Activated CD4-positive, alpha-beta T cell treated with anti-CD3 and anti-CD28 coated beads, Interleukin-2, amount 10 ng/mL, durations not matched to agents 24 days and 14 days (primary cell): ENCODE measurements around the gene SLC25A26. TPM values are rescaled to one million over a fixed set of nuclear protein-coding genes. Genes with fewer than 3 reads are reported as not detected.

Experiments
- DNase-seq: peaks from one replicate; pipeline ENCODE4 v3.0.0; 2022
- H3K27ac Mint-ChIP-seq: one replicate; pipeline ENCODE4 v1.8.0; 2022; ENCODE audit warnings: mild to moderate bottlenecking, mixed read lengths
- H3K27me3 Mint-ChIP-seq: one replicate; pipeline ENCODE4 v1.8.0; 2022; ENCODE audit warnings: mixed read lengths
- H3K36me3 Mint-ChIP-seq: one replicate; pipeline ENCODE4 v1.8.0; 2022; ENCODE audit warnings: low read depth, mild to moderate bottlenecking, mixed read lengths
- H3K4me1 Mint-ChIP-seq: one replicate; pipeline ENCODE4 v1.8.0; 2021; ENCODE audit warnings: mixed read lengths
- H3K4me3 Mint-ChIP-seq: one replicate; pipeline ENCODE4 v1.8.0; 2022; ENCODE audit warnings: mild to moderate bottlenecking, moderate library complexity, mixed read lengths
- H3K9me3 Mint-ChIP-seq: one replicate; pipeline ENCODE4 v1.8.0; 2021; ENCODE audit warnings: mixed read lengths
- intact Hi-C: fragments of 100-400 bp; cut with micrococcal nuclease; formaldehyde crosslinking; loops from one replicate; pipeline ENCODE4 v1.15.1; 2023
- total RNA-seq: library from RNA; stranded (reverse); gene quantifications from 2 replicates; pipeline ENCODE4 v1.2.3, GENCODE V29; 2022

Gene SLC25A26
- total RNA-seq, 1 donor from 2014 or later = 22.1 TPM

DNA sequence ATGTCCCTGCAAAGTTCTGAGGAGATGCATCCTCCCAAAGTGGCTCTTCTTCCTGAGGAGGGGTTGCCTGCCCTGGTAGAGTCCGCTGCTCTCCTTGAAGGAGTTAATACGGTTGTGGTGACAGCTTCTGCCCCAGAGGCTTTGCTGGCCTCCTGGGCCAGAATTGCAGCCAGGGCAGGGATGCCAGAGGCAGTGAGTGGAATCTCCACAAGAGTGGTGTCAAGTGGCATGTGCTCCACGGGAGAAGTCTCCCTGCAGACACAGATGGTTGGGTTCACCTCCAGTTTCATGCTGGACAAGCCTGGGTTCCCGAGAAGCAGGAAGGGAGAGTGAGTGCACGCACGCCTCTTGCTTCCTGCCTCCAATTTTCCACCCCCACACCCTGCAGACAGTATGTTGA is 105.5 kb downstream of the SLC25A26 start:
- H3K4me3 Mint-ChIP-seq = no peak overlapping the region
- intact Hi-C loops = no loop called here
- H3K27me3 Mint-ChIP-seq = no peaks in the 10 kb centered on the region
- H3K36me3 Mint-ChIP-seq = peaks cover 1% of the 10 kb centered on the region
- peaks cover 2% of the 10 kb centered on the region for H3K4me1 Mint-ChIP-seq
- no peak overlapping the region for H3K27ac Mint-ChIP-seq
- no peaks in the 10 kb centered on the region for H3K9me3 Mint-ChIP-seq
- no peak for DNase-seq

DNA sequence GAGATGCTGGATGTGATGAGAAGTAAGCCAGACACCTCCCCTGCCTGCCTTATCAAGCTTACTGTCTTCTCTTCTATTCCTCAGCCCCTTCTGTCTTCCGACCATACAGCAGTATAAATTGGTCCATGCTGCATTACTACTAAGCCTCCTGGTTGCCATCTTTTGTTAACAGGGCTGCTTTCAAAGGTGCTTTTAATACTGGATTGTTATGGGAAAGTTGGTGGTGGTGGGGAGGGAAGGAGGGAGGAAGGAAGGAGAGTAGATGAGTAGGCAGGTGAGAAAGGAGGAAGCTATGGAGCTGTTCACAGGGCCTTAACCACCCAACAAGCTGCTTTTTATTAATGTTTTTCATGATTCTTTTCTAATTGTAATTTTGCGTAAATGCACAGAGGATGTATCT is 114.9 kb downstream of the SLC25A26 start:
- no peak overlapping the region for H3K27ac Mint-ChIP-seq
- no peaks in the 10 kb centered on the region for H3K36me3 Mint-ChIP-seq
- intact Hi-C loops = no loop called here
- H3K4me3 Mint-ChIP-seq = no peak overlapping the region
- no peaks in the 10 kb centered on the region for H3K27me3 Mint-ChIP-seq
- no peak for DNase-seq
- H3K9me3 Mint-ChIP-seq = no peaks in the 10 kb centered on the region
- peaks cover 4% of the 10 kb centered on the region for H3K4me1 Mint-ChIP-seq

DNA sequence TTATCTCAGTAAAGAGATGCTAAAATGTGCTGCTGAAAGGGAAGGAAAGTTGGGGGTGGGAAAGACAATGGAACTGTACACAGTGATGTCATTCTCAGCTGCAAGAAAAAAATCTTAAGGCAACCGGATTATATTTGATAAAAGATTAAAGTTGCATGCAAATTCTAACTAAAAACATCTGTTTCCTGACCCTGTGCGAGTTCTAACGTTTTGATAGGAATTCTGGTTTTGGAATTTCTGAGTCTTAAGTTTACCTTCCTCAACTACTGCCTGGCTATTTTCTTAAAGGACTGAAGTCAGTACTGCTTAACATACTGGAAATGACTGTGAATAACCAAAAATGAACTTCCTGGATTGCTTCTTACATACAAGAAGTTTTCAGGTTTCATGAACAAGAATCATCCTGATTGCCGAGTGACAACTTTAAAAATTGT is 115.5 kb downstream of the SLC25A26 start:
- Mint-ChIP-seq H3K36me3 (no peaks in the 10 kb centered on the region), H3K4me3 (no peak overlapping the region), H3K27me3 (no peaks in the 10 kb centered on the region), H3K4me1 (peaks cover 4% of the 10 kb centered on the region), H3K27ac (no peak overlapping the region), H3K9me3 (no peaks in the 10 kb centered on the region)
- no peak for DNase-seq
- intact Hi-C loops = no loop called here

DNA sequence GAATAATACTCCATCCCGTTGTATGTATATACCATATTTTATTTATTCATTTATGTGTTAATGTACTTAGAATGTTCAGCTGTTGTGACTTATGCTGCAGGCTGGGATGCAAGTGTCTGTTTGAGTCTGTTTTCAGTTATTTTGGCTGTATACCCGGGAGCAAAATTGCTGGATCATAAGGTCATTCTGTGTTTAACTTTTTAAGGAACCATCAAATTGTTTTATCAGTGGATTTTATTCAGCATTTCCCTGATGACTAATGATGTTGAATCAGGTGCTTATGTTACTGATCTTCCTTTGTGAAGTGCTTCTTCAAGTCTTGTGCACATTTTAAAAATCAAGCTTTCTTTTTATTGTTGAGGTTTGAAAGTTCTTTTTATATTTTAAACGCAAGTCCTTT is 118.1 kb downstream of the SLC25A26 start:
- Mint-ChIP-seq H3K27ac (no peak overlapping the region), H3K27me3 (no peaks in the 10 kb centered on the region), H3K9me3 (no peaks in the 10 kb centered on the region), H3K36me3 (no peaks in the 10 kb centered on the region), H3K4me1 (peaks cover 3% of the 10 kb centered on the region), H3K4me3 (no peak overlapping the region)
- DNase-seq = no peak
- intact Hi-C loops = no loop called here

DNA sequence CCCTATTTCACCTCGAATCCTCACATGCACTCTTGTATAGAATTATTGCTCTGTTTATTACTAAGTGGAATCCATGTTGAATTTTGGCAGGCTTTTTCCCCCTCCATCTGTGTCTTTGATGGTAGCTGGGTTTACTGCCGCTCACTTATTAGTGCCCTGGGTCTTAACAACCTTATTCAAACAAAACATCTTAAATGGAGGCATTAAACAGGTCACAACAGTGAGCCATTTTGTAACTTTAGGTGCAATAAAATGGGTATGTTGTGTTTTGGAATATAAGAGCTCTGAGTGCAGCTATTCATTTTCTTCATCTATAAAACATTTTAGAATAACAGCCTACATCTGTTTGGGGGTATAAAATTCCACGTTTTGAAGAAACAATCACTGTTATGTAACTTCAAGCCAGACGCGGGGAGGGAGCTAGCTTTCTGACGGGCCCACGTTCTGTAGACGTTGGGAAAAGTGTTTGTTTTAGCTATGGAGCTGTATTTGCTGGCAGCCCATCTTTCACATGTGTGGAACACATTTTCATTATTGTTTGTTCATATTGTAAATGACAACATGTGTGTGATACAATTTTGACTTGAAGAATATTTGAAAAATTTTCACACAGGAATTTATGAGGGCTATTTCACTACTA is 122.0 kb downstream of the SLC25A26 start:
- intact Hi-C loops = no loop called here
- Mint-ChIP-seq H3K4me1 (no peaks in the 10 kb centered on the region), H3K36me3 (peaks cover 11% of the 10 kb centered on the region), H3K27me3 (no peaks in the 10 kb centered on the region), H3K4me3 (no peak overlapping the region), H3K9me3 (no peaks in the 10 kb centered on the region), H3K27ac (no peak overlapping the region)
- no peak for DNase-seq

DNA sequence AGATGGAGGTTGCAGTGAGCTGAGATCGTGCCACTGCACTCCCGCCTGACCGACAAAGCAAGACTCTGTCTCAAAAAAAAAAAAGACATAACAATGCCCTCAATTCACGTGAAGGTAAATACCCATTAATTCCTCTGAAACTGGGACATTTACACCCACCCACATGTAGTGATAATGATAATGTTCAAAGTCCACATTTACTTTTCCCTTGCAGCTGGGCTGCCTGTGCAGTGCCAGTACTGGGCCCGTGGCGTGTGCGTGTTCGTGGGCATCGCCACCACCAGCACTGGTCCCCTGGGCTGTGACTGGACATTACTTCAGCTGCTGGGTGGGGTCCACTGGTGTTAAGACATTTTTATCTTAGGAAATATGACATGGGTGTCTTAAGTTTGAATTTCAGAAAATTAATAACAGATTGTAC is 123.6 kb downstream of the SLC25A26 start:
- intact Hi-C loops = no loop called here
- Mint-ChIP-seq H3K4me1 (no peaks in the 10 kb centered on the region), H3K4me3 (no peak overlapping the region), H3K27me3 (no peaks in the 10 kb centered on the region), H3K27ac (no peak overlapping the region), H3K36me3 (peaks cover 14% of the 10 kb centered on the region), H3K9me3 (no peaks in the 10 kb centered on the region)
- no peak for DNase-seq

DNA sequence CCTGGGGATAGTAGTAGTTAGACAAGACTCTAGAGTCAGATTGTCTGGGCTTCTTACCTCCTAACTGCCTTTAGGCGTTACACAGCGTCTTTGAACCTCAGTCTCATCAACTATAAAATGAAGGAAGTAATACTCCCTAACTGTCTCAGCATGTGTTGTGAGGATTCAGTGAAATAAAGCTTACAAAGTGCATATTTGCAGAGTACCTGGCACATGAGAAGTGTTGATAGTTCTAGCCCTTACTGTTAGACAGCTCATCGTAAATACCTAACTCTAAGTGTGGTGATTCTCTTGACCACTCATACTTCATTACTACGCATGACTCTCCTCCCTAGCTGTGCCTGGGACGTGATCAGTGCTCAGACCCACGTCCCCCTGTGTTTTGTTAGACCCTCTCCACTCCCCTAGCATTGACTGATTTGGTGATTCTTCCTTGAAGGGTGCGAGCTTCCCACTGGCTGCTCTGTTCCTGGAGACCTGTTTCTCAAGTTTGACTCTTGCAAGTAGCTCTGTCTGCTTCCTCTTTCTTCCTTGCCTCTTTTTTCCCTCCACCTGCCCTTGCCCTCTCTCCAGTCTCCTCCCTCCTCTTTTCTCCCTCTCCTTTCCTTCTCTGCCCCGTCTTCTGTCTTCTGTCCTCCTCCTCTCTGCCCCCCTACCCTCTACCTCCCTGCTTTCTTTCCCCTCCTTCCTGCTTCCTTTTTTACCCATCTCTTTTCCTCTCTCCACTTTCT is 124.2 kb downstream of the SLC25A26 start:
- H3K27me3 Mint-ChIP-seq = no peaks in the 10 kb centered on the region
- no peak for DNase-seq
- H3K27ac Mint-ChIP-seq = no peak overlapping the region
- no peak overlapping the region for H3K4me3 Mint-ChIP-seq
- H3K4me1 Mint-ChIP-seq = no peaks in the 10 kb centered on the region
- intact Hi-C loops = loop anchor here (5.0 kb wide), 1 partner anchor 43 kb away; no protein-coding TSS in a partner anchor
- H3K36me3 Mint-ChIP-seq = peaks cover 14% of the 10 kb centered on the region
- no peaks in the 10 kb centered on the region for H3K9me3 Mint-ChIP-seq

DNA sequence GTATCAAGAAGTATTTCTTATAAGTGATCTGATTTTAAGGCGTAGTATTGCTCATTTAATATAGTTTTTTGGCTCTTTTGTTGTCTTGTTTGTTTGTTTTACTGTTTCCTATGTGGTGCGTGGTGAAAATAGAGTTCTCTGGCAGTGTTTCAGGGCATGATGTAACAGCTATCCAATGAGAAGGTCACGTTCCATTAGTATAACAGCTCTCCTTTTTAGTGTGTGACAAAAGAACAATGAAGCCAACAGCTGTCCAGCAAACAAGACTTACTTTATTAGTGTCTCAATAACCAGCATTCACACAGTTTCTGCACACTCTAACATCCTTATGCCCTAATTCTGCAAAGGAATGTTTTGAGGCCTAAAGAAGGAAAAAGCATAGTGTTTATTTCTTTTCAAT is 127.9 kb downstream of the SLC25A26 start:
- Mint-ChIP-seq H3K4me3 (no peak overlapping the region), H3K27ac (no peak overlapping the region), H3K36me3 (peaks cover 14% of the 10 kb centered on the region), H3K9me3 (no peaks in the 10 kb centered on the region), H3K27me3 (no peaks in the 10 kb centered on the region), H3K4me1 (peaks cover 2% of the 10 kb centered on the region)
- intact Hi-C loops = loop anchor here (5.0 kb wide), 1 partner anchor 46 kb away; no protein-coding TSS in a partner anchor
- no peak for DNase-seq

DNA sequence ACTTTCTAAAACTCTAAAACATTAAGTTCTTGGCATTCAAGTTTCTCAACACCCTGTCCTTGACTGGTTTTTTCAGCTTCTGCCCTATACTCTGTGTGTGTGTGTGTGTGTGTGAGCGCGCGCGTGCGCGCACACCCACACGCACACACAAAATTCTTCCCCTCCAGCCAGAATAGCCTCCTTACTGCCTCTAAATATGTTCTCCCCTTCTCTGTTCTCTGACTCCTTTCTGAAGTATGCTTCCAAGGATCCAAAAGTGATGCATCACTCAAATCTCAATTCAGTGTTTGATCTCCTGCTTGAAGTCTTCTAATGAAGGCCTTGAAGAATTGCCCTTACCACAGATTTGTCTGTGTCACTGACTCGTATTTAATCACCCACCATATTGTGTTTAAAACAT is 129.8 kb downstream of the SLC25A26 start:
- no peak for DNase-seq
- no peak overlapping the region for H3K4me3 Mint-ChIP-seq
- H3K27ac Mint-ChIP-seq = no peak overlapping the region
- H3K27me3 Mint-ChIP-seq = no peaks in the 10 kb centered on the region
- H3K4me1 Mint-ChIP-seq = peaks cover 9% of the 10 kb centered on the region
- no peaks in the 10 kb centered on the region for H3K9me3 Mint-ChIP-seq
- H3K36me3 Mint-ChIP-seq = peaks cover 14% of the 10 kb centered on the region
- intact Hi-C loops = no loop called here

DNA sequence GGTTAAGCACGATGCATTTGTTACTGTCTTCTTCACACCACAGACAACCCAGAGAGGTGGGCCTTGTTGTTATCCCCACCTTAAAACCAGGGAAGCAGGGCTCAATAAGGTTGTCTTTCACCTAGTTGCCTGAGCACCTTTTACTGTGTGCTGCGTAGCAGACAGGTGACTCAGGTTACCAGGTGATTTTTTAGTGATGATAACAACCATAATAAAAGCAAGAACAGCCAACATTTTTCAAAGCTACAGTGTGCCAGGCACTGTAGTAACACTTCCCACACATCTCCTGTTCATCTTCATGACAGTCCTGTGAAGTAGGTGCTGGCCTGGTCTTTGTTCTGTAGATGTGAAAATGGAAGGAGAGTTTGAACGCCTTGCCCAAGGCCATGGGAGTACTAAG is 132.2 kb downstream of the SLC25A26 start:
- Mint-ChIP-seq H3K36me3 (peaks cover 1% of the 10 kb centered on the region), H3K4me3 (no peak overlapping the region), H3K4me1 (peaks cover 12% of the 10 kb centered on the region), H3K27me3 (no peaks in the 10 kb centered on the region), H3K9me3 (no peaks in the 10 kb centered on the region), H3K27ac (no peak overlapping the region)
- DNase-seq = no peak
- intact Hi-C loops = no loop called here

DNA sequence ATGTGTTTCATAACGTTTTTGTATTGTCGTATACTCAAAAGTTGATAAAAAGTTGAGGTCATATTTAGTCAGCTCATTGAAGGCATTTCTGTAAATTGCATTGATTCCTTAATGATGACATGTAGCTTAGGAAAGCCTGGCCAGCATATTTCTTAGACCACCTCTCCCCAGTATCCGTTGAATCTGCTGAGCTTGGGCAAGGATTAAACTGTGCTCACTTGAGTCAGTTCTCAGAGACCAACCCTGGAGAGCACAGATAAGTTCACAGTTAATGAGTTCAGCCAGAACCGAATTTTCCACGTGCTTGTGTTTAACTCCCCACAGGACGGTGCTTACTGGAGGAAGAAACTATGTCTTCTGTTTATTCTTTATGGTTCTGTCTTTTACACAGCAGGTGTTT is 132.7 kb downstream of the SLC25A26 start:
- no peak for DNase-seq
- no peak overlapping the region for H3K4me3 Mint-ChIP-seq
- no peak overlapping the region for H3K27ac Mint-ChIP-seq
- no peaks in the 10 kb centered on the region for H3K36me3 Mint-ChIP-seq
- no peaks in the 10 kb centered on the region for H3K27me3 Mint-ChIP-seq
- H3K4me1 Mint-ChIP-seq = peaks cover 12% of the 10 kb centered on the region
- H3K9me3 Mint-ChIP-seq = no peaks in the 10 kb centered on the region
- intact Hi-C loops = no loop called here

DNA sequence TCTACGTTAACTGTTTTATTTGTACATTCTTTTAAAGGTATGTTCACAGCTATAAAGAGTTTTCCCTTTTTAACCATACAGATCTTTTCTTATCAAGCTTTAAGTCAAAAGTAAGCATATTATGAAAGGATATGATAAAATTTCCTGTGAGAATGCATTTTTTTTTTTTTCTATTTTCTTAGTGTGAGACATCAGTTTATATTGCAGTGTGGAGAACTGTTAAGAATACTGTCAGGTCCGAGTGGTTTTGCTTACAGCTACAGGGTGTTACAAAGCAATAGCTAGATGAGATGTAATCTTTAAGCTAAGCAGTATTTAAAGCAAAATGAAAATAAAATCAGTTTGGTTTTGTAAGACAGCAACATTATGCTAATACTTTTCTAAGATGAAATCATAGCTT is 133.2 kb downstream of the SLC25A26 start:
- Mint-ChIP-seq H3K36me3 (no peaks in the 10 kb centered on the region), H3K27me3 (no peaks in the 10 kb centered on the region), H3K4me1 (peaks cover 12% of the 10 kb centered on the region), H3K27ac (no peak overlapping the region), H3K9me3 (no peaks in the 10 kb centered on the region), H3K4me3 (no peak overlapping the region)
- intact Hi-C loops = no loop called here
- DNase-seq = no peak

DNA sequence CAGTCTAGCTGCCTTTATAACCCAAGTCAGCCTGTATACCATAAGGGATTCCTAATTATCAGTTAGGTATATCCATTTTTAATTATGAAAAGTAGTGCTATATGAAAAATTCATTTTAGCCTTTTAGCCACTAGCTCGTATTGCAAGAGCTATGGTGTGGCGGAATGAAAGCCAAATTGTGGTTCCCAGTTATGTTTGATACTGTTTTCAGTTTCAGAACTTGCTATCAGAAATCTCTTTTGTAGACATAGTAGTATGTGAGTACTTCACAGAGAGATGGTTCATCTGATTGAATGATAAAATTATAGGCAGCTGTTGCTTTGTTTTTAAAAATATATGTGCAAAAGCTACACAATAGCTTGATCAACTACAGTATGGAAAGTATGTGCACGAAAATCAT is 134.6 kb downstream of the SLC25A26 start:
- Mint-ChIP-seq H3K4me1 (peaks cover 12% of the 10 kb centered on the region), H3K9me3 (no peaks in the 10 kb centered on the region), H3K4me3 (no peak overlapping the region), H3K27ac (no peak overlapping the region), H3K27me3 (no peaks in the 10 kb centered on the region), H3K36me3 (no peaks in the 10 kb centered on the region)
- intact Hi-C loops = loop anchor here (5.0 kb wide), 1 partner anchor 78 kb away; no protein-coding TSS in a partner anchor
- DNase-seq = no peak

DNA sequence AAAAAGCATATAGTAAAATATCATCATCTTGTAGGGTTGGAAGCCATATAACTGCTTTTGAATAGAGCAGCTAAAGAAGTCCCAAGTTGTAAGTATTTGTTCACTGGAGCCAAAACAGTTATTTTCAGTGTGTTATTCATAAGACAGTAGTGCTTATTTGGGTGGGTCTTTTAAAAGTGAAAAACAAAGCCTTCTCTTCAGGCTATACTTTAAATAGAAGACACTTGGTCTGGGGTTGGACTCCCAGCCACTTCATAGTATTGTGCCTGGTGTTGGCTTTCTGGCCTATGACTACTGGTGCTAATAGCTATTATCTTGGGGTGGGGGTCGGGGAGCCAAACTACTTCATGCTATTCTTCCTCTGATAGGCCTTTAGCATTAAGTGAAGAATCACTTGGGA is 135.2 kb downstream of the SLC25A26 start:
- no peaks in the 10 kb centered on the region for H3K9me3 Mint-ChIP-seq
- peaks cover 12% of the 10 kb centered on the region for H3K4me1 Mint-ChIP-seq
- intact Hi-C loops = loop anchor here (5.0 kb wide), 1 partner anchor 79 kb away; no protein-coding TSS in a partner anchor
- H3K27ac Mint-ChIP-seq = no peak overlapping the region
- DNase-seq = no peak
- H3K4me3 Mint-ChIP-seq = no peak overlapping the region
- no peaks in the 10 kb centered on the region for H3K27me3 Mint-ChIP-seq
- no peaks in the 10 kb centered on the region for H3K36me3 Mint-ChIP-seq
